GM10248 (cell line): Measurements from ENCODE around the gene CBLB.

Experiments
- CTCF ChIA-PET: fragments of 300-600 bp; sonication (Branson Sonifier 250); formaldehyde crosslinking; extraction: SDS; loops from one replicate; lab custom pipeline; 2021; ENCODE audit warnings: antibody characterized with exemption; lab: Yijun Ruan, JAX
- POLR2A ChIA-PET: fragments of 350-650 bp; sonication (Branson Sonifier 250); formaldehyde crosslinking; extraction: SDS; loops from one replicate; lab custom pipeline; 2020; ENCODE audit warnings: antibody characterized with exemption; lab: Yijun Ruan, JAX
- DNase-seq: peaks from one replicate; pipeline ENCODE4 v3.0.0; 2012; ENCODE audit errors: extremely low spot score
- TF ChIP-seq, protein P1 (sequence below): IDR thresholded peaks from 2 replicates; pipeline ENCODE4 v1.5.1; 2012; ENCODE audit warnings: mild to moderate bottlenecking, low read depth; ENCODE audit errors: extremely low read depth, missing control alignments, control extremely low read depth

CBLB gene

DNA sequence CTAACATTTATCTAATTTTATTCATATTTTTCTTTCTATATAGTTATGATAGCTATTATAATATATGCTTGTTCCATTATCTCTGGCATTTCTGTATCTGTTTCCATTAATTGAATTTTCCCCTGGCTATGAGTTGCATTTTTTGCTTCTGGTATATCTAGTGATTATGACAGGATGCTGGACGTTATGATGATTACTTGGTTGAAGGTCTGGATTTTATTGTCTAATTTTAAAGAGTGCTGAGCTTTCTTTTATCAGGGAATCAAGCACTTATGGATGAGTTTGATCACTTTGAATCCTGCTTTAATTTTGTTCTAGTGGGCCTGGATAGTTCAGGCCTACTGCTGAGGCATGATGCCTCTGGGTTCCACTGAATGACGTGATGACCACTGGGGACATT is 229.7 kb downstream of the CBLB start:
- DNase-seq: no peak
- POLR2A ChIA-PET: no interaction called here
- TF ChIP-seq, protein P1, sequence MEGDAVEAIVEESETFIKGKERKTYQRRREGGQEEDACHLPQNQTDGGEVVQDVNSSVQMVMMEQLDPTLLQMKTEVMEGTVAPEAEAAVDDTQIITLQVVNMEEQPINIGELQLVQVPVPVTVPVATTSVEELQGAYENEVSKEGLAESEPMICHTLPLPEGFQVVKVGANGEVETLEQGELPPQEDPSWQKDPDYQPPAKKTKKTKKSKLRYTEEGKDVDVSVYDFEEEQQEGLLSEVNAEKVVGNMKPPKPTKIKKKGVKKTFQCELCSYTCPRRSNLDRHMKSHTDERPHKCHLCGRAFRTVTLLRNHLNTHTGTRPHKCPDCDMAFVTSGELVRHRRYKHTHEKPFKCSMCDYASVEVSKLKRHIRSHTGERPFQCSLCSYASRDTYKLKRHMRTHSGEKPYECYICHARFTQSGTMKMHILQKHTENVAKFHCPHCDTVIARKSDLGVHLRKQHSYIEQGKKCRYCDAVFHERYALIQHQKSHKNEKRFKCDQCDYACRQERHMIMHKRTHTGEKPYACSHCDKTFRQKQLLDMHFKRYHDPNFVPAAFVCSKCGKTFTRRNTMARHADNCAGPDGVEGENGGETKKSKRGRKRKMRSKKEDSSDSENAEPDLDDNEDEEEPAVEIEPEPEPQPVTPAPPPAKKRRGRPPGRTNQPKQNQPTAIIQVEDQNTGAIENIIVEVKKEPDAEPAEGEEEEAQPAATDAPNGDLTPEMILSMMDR: no peak
- CTCF ChIA-PET: interaction anchor here (1.0 kb wide), 1 partner anchor 1141 kb away, joined by 3 read pairs; no protein-coding TSS in a partner anchor

DNA sequence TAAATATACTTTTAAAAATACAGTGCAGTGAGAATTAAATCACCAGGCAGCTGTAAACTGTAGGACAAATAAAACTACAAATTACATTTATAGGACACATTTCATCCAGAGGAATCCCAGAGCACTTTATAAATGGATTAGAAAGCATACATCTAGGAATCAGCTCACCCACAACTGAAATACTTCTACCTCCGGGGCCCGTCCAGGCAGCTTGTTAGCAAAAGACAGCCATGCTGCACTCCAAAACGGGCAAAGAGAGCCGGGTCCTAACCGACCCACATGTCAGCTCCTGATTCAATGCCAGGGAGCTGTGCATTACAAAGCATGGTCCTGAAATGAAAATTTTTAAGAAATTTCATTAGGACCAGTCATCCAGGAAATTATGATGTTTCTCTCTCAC is 234.1 kb downstream of the CBLB start:
- ChIA-PET POLR2A (no interaction called here), CTCF (interaction anchor here (0.8 kb wide), 1 partner anchor 9 kb away, joined by 4 read pairs; no protein-coding TSS in a partner anchor)
- TF ChIP-seq, protein P1: no peak
- DNase-seq: no peak

DNA sequence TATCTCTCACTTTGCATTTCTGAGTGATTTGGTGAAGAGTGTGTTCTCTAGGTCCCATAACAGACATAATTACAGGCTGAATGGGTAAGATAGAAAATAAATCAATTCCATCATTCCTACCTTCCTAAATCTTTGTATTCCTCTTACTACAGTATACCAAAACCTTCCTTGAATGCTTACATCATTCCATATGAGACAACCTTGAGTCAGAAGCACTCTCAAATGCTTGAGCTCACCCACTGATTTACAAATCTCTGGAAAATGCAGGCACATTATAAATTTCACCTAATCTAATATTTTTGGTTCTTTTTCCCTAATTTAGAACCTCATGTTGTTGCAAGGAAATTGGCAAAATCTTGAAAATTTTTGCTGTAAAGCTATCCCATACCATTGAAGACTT is 239.1 kb downstream of the CBLB start:
- CTCF ChIA-PET: no interaction called here
- POLR2A ChIA-PET: no interaction called here
- TF ChIP-seq, protein P1: no peak
- DNase-seq: no peak

DNA sequence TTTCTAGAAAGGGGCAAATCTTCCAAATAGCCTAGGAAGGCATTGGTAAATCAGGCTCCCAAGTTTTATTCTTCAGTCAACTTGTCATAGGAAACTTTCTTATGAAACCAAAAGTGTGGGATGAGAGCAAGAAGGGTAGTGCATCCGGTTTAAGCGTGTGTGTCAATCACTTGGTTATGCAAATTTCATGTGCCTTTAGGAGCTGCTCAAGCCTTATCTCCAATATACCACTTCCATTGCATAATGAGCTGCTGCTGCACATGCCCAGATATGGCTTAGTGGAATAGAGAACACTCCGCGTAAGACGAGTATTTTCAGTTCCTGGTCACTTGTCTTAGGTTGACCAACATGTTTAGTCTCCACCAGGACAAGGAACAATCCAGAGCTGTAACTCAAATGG is 242.1 kb downstream of the CBLB start:
- TF ChIP-seq, protein P1: no peak
- CTCF ChIA-PET: interaction anchor here (0.6 to 0.7 kb wide), 2 partner anchors 9 to 11 kb away, joined by 3 read pairs; no protein-coding TSS in a partner anchor
- DNase-seq: no peak
- POLR2A ChIA-PET: no interaction called here

DNA sequence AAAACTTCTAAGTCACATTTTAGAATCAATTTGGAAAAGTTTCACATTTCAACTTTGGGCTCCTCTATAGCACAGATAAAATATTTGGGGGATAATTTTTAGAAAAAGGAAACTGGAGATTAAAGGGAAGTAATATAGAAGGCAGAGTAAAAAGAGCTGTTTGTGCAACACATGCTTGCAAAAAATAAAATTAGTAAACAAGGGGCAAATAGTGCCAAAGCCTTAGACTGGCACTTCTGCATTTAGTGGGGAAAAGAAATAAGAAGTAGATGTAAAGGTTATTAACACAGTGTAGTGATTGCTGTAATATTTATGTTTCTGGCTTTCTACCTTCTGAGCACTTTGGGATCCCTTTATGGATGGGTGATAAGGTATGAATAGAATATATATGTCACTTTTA is 246.6 kb downstream of the CBLB start:
- DNase-seq: no peak
- TF ChIP-seq, protein P1: no peak
- ChIA-PET CTCF (interaction anchor here (1.1 to 1.4 kb wide), 3 partner anchors 9 to 12 kb away, joined by 3 to 6 read pairs (median 4); no protein-coding TSS in a partner anchor), POLR2A (no interaction called here)

DNA sequence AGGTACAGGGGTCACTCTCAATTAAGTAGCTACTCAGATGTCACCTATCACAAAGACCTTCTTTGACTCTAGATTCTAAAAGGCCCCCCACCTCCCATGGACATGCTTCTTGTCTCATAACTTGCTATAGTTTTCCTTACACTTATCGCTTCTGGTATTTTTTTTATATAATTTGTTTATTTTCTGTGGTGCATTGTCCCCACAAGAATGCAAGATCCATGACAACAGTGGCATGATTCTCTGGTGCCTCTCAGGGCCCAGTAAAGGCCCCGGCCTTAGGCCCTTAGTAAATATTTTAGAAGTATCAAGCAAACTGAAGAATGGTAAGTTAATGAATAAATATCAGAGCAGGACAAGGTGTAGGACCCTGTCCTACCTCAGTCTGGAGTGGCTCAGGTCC is 248.6 kb downstream of the CBLB start:
- ChIA-PET POLR2A (no interaction called here), CTCF (no interaction called here)
- TF ChIP-seq, protein P1: no peak
- no peak for DNase-seq

DNA sequence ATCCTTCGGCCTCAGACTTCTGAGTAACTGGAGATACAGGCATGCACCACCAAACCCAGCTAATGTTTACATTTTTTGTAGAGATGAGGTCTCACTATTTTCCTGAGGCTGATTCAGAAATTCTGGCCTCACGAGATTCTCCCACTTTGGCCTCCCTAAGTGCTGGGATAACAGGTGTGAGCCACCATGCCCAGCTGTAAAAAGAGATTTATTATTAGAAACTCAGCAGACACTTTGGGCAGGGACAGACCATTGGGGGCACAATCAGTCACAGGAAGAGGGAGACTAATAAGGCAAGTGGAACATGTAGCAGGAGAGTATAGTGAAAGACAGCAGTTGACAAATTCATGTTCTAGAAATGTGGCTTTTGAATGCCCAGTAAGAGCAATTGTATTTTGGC is 249.2 kb downstream of the CBLB start:
- TF ChIP-seq, protein P1: no peak
- CTCF ChIA-PET: no interaction called here
- POLR2A ChIA-PET: no interaction called here
- DNase-seq: no peak
